ENCODE data around the gene TAF1B.

Gene TAF1B

DNA sequence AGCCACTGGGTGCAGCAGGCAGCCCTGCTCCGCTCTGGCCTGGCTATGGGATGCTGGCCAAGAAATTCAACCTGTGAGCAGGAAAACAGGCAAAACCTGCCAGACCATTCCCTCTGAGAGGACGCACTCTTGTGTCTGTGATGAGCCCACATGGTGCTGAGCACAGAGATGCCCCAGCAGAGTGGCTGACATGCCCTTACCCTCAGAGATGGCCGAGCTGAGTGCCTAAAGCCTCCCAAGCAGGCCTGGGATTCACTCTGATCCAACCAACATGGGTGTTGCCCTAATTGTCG lies 34.3 kb upstream of the TAF1B start:
- TF ChIP-seq ZFX (IDR thresholded peaks at IDR 0.05; ENCODE audit: borderline replicate concordance), result no peak
- TF ChIP-seq, protein P1, sequence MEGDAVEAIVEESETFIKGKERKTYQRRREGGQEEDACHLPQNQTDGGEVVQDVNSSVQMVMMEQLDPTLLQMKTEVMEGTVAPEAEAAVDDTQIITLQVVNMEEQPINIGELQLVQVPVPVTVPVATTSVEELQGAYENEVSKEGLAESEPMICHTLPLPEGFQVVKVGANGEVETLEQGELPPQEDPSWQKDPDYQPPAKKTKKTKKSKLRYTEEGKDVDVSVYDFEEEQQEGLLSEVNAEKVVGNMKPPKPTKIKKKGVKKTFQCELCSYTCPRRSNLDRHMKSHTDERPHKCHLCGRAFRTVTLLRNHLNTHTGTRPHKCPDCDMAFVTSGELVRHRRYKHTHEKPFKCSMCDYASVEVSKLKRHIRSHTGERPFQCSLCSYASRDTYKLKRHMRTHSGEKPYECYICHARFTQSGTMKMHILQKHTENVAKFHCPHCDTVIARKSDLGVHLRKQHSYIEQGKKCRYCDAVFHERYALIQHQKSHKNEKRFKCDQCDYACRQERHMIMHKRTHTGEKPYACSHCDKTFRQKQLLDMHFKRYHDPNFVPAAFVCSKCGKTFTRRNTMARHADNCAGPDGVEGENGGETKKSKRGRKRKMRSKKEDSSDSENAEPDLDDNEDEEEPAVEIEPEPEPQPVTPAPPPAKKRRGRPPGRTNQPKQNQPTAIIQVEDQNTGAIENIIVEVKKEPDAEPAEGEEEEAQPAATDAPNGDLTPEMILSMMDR (IDR thresholded peaks at IDR 0.05), result no peak
- H3K27ac ChIP-seq, result peak overlapping the region; percentile 33

DNA sequence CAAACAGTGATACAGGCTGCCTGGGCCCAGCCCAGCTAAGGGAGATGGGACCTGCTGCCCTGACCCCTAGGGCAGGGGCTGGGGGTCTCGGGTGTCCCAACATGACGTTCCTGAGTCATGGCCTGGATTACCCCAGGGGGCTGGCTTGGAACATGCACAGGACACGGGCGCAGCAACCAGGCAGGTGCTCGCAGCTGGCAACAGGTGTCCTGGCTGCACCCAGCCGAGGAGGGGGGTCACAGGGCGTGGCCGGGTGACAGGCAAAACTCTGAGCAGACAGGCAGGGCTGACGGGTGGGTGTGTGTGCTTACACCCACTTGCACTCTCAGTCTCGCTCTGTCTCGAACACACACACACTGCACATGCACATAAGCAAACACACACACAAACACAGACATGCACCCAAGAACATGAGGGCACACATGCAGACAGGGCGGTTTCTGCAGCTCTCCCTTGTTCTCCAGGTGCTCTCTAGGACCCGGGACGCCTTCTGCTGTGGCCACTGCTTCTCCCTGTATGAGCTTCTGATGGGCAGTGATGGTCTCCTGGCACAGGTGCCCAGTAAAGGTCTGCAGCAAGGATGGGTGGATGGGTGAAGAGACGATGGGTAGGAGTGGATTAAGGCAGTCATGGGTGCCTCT lies 33.7 kb upstream of the TAF1B start:
- H3K27ac ChIP-seq, result peak overlapping the region; percentile 33
- TF ChIP-seq, protein P1 (IDR thresholded peaks at IDR 0.05), result no peak
- TF ChIP-seq ZFX (IDR thresholded peaks at IDR 0.05; ENCODE audit: borderline replicate concordance), result no peak

DNA sequence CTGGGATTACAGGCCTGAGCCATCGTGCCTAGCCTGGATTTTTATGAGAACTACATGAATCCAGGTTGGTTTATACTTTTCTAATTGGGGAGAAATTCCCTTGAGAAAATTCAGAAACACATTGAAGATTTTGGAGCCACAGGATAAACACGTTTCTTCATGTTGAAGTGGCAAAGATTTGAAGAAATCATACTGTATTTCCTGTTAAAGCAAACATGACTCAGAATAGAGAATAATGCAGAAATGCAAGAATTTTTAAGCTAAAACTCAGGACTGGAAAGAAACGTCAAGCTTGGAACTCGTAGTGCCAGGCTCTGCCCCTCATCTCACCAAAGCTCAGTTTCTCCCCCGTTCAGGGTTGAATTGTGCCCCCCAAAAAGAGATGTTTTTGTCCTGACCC lies 32.1 kb upstream of the TAF1B start:
- TF ChIP-seq, protein P1 (IDR thresholded peaks at IDR 0.05), result no peak
- no peak for TF ChIP-seq ZFX (IDR thresholded peaks at IDR 0.05; ENCODE audit: borderline replicate concordance)
- no peak overlapping the region for H3K27ac ChIP-seq

DNA sequence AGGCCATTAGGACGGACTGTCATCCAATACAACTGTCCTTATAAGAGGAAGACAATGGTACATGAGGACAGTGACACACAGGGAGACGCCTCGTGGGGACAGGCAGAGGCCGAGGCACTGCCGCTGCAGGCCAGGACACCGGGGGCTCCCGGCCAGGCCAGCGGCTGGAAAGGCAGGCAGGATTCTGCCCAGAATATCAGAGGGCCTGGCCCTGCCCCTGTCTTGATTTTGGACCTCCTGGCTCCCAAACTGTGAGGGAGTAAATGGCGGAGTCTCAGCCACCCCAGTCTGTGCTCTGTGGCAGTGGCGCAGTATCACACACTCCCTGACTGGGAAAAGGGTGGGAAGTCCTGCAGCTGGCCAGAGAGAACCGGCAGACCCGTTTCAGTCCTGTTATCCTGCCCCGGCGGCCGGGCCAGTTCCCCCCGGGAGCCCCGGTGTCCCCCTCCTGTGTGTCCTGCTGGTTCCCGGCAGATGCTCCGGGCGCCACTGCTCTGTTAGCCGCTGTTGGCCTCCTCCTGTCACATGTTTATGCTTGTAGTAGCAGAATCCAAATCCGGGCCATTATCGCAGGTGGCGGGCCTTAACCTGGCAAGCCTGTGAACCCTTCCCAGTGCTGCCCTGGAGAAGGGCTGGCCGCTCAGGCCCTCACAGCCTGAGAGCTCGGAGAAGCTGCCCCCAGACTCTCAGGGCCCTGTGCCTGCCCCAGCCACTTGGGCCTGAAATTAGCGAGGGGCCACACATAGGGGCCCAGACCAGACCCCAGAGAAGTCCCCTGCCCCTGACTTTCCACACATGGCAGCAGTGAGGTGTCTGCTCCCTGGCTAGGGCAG lies 31.4 kb upstream of the TAF1B start:
- TF ChIP-seq, protein P1 (IDR thresholded peaks at IDR 0.05), result no peak
- TF ChIP-seq ZFX (IDR thresholded peaks at IDR 0.05; ENCODE audit: borderline replicate concordance), result no peak
- H3K27ac ChIP-seq, result no peak overlapping the region

DNA sequence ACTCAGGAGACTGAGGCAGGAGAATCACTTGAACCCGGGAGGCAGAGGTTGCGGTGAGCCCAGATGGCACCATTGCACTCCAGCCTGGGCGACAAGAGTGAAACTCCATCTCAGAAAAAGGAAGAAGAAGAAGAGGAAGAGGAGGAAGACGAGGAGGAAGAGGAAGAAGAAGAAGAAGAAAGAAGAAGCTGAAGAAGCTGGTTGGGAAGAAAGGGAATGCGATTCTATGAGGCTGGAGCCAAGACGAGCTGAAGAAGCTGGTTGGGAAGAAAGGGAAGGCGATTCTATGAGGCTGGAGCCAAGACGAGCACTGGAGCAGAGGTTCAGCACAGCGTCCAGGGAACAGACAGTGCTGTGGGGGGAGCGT lies 30.3 kb upstream of the TAF1B start:
- H3K27ac ChIP-seq, result no peak overlapping the region

DNA sequence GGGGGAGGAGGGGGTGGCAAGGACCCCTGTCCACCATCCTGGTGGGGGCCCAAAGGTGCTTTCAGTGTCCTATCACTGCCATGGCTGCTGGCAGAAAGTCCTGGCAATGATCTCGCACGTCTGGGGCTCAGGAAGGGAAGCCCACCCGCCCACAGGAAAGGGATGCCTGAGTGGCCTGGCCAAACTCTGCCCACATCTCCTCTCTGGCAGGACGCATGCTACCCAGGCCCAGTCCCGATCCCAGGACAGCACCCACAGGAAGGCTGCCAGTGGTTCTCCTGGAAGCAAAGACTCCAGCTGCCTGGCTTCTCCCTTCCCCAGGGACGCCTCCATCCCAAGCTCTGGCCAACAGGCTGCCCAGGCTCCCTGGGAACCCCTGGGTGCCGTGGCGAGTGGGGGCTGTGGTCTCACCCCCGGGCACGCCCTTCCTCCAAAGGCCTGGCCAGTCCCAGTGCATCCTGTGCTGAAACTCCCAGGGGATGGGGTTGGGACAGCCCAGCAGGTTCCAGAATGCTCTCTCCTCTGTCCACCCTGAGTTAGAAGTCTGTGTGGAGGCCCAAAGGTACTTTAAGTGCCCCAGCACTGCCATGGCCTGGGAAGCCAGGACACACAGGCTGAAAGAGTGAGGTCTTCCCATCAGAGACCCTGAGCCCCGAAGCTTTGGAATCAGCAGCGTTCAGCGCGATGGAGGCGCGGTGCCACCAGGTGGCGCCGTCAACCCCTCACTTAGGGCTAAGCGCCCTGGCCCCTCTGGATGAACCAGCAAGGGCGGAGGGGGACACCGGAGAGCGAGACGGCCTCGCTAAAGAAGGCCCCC lies 29.8 kb upstream of the TAF1B start:
- H3K27ac ChIP-seq, result no peak overlapping the region
- TF ChIP-seq ZFX (IDR thresholded peaks at IDR 0.05; ENCODE audit: borderline replicate concordance), result no peak
- TF ChIP-seq, protein P1 (IDR thresholded peaks at IDR 0.05), result peak; percentile 97

More for the DNA sequence above, 30.3 kb upstream of the TAF1B start:
- TF ChIP-seq ZFX (IDR thresholded peaks at IDR 0.05; ENCODE audit: borderline replicate concordance), result no peak
- TF ChIP-seq, protein P1 (IDR thresholded peaks at IDR 0.05), result no peak
